Osteoblast (primary cell): ENCODE data around the gene SOX6. TPM values are rescaled to one million over a fixed set of nuclear protein-coding genes. Genes with fewer than 3 reads are reported as not detected.

Experiments used
- DNase-seq: peaks from one replicate; pipeline ENCODE4 v3.0.0; 2011; ENCODE audit warnings: low spot score, mixed read lengths; ENCODE audit not compliant: insufficient read length; ENCODE audit errors: missing footprints
- H2AFZ ChIP-seq: 2 replicates; pipeline ENCODE4 v1.6.0; 2011; ENCODE audit warnings: mild to moderate bottlenecking, low read length
- H3K27ac ChIP-seq: 2 replicates; pipeline ENCODE4 v1.5.1; 2011; ENCODE audit warnings: mild to moderate bottlenecking, low read depth, low read length, moderate library complexity
- H3K27me3 ChIP-seq: 2 replicates; pipeline ENCODE4 v1.6.0; 2012; ENCODE audit warnings: mild to moderate bottlenecking, control low read depth, inconsistent platforms, low read length, moderate library complexity; ENCODE audit not compliant: insufficient read depth
- H3K36me3 ChIP-seq: 2 replicates; pipeline ENCODE4 v1.5.1; 2011; ENCODE audit warnings: mild to moderate bottlenecking, low read length, control low read depth, moderate library complexity; ENCODE audit not compliant: insufficient read depth
- H3K4me1 ChIP-seq: 2 replicates; pipeline ENCODE4 v1.5.1; 2011; ENCODE audit warnings: mild to moderate bottlenecking, low read length, control low read depth, moderate library complexity; ENCODE audit not compliant: insufficient read depth
- H3K4me2 ChIP-seq: 2 replicates; pipeline ENCODE4 v1.6.0; 2011; ENCODE audit warnings: mild to moderate bottlenecking, low read length; ENCODE audit not compliant: insufficient read depth
- H3K4me3 ChIP-seq: fragments of 200-600 bp; sonication (generic); 3 replicates; pipeline ENCODE4 v1.5.1; 2012; ENCODE audit warnings: mild to moderate bottlenecking, low read length, inconsistent platforms; ENCODE audit not compliant: insufficient read depth
- H3K79me2 ChIP-seq: 2 replicates; pipeline ENCODE4 v1.6.0; 2012; ENCODE audit warnings: mild to moderate bottlenecking, low read length, control low read depth, inconsistent platforms; ENCODE audit not compliant: insufficient read depth
- H3K9me3 ChIP-seq: 2 replicates; pipeline ENCODE4 v1.5.1; 2011; ENCODE audit warnings: low read depth, low read length, control low read depth
- H4K20me1 ChIP-seq: 2 replicates; pipeline ENCODE4 v1.6.0; 2012; ENCODE audit warnings: mild to moderate bottlenecking, low read length, control low read depth; ENCODE audit not compliant: insufficient read depth
- CTCF ChIP-seq: IDR thresholded peaks from 2 replicates; pipeline ENCODE4 v1.5.1; 2011; ENCODE audit warnings: mild to moderate bottlenecking, low read depth, low read length, moderate library complexity; ENCODE audit errors: extremely low read depth
- total RNA-seq: library from RNA; depleted of rRNA; stranded (reverse); fragments of >200 nt; gene quantifications from 2 replicates; pipeline ENCODE4 v1.2.3, GENCODE V29; 2012

SOX6 gene
- total RNA-seq, 1 donor, result 3.3 TPM

GRCh38 chr11:16099343-16099900 lies 256.9 kb downstream of the SOX6 start:
- Histone ChIP-seq H3K4me1 (peaks cover 2% of the 10 kb centered on the region), H3K36me3 (no peaks in the 10 kb centered on the region), H3K4me3 (no peak overlapping the region), H3K27ac (no peak overlapping the region), H3K9me3 (no peaks in the 10 kb centered on the region), H3K4me2 (no peak overlapping the region), H3K79me2 (no peaks in the 10 kb centered on the region), H4K20me1 (no peaks in the 10 kb centered on the region), H2AFZ (no peak overlapping the region), H3K27me3 (no peaks in the 10 kb centered on the region)
- no peak for DNase-seq
- TF ChIP-seq CTCF, result no peak

- no peaks in the 10 kb centered on the region for H3K27me3 ChIP-seq
- H3K27ac ChIP-seq, result no peak overlapping the region
- no peak overlapping the region for H3K4me2 ChIP-seq
- H3K36me3 ChIP-seq, result no peaks in the 10 kb centered on the region
- no peak overlapping the region for H2AFZ ChIP-seq
- no peaks in the 10 kb centered on the region for H3K79me2 ChIP-seq
- TF ChIP-seq CTCF, result no peak
- no peaks in the 10 kb centered on the region for H3K9me3 ChIP-seq
- no peak for DNase-seq
- H3K4me1 ChIP-seq, result peaks cover 2% of the 10 kb centered on the region
- no peak overlapping the region for H3K4me3 ChIP-seq
- no peaks in the 10 kb centered on the region for H4K20me1 ChIP-seq
Observed at GRCh38 chr11:16098526-16099205, 257.7 kb downstream of the SOX6 start.

GRCh38 chr11:16097543-16097942 lies 258.8 kb downstream of the SOX6 start:
- no peak for DNase-seq
- TF ChIP-seq CTCF, result no peak

GRCh38 chr11:16096336-16096735 lies 260.0 kb downstream of the SOX6 start:
- Histone ChIP-seq H4K20me1 (no peaks in the 10 kb centered on the region), H3K27me3 (no peaks in the 10 kb centered on the region), H3K79me2 (no peaks in the 10 kb centered on the region), H3K4me2 (no peak overlapping the region), H3K36me3 (no peaks in the 10 kb centered on the region), H3K9me3 (no peaks in the 10 kb centered on the region), H2AFZ (no peak overlapping the region), H3K4me3 (no peak overlapping the region), H3K27ac (no peak overlapping the region), H3K4me1 (peaks cover 2% of the 10 kb centered on the region)
- DNase-seq, result no peak
- TF ChIP-seq CTCF, result no peak

More at GRCh38 chr11:16097543-16097942, 258.8 kb downstream of the SOX6 start:
- Histone ChIP-seq H3K27me3 (no peaks in the 10 kb centered on the region), H3K79me2 (no peaks in the 10 kb centered on the region), H2AFZ (no peak overlapping the region), H4K20me1 (no peaks in the 10 kb centered on the region), H3K4me2 (no peak overlapping the region), H3K9me3 (no peaks in the 10 kb centered on the region), H3K4me3 (no peak overlapping the region), H3K36me3 (no peaks in the 10 kb centered on the region), H3K4me1 (peaks cover 2% of the 10 kb centered on the region), H3K27ac (no peak overlapping the region)
